ENCODE measurements around the gene LINS1.

GRCh38 chr15:100612539-100612938 lies 10.6 kb upstream of the LINS1 start:
- TF ChIP-seq YY1 (IDR thresholded peaks at IDR 0.05; ENCODE audit: insufficient read depth, insufficient read length): no peak
- no peak for TF ChIP-seq SUZ12 (IDR thresholded peaks at IDR 0.05; ENCODE audit: extremely low read depth, insufficient read depth, insufficient read length)
